T follicular helper cell (primary cell): ENCODE measurements around the gene CDH5.

Experiments
- DNase-seq: peaks from one replicate; pipeline ENCODE4 v3.0.0-alpha.2; 2020; ENCODE audit warnings: low read depth

Gene CDH5

DNA sequence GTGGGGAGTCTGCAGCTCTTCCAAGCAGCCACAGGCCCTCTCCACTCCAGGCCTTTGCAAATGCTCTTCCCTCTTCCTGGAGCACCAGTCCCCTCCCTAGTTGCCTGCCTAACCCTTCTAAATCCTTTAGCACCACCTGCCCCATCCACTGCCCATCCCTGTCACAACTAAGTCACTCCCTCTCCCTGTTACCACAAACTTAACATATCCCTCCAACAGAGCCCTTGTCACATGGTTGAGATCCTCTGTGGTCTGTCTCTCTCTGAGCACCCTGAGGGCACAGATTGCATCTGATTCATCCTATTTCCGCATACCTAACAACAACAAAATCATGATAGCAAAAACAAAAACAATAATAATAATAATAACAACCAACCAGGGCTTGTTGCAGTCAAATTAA, 49.6 kb downstream of the CDH5 start:
- no peak for DNase-seq

DNA sequence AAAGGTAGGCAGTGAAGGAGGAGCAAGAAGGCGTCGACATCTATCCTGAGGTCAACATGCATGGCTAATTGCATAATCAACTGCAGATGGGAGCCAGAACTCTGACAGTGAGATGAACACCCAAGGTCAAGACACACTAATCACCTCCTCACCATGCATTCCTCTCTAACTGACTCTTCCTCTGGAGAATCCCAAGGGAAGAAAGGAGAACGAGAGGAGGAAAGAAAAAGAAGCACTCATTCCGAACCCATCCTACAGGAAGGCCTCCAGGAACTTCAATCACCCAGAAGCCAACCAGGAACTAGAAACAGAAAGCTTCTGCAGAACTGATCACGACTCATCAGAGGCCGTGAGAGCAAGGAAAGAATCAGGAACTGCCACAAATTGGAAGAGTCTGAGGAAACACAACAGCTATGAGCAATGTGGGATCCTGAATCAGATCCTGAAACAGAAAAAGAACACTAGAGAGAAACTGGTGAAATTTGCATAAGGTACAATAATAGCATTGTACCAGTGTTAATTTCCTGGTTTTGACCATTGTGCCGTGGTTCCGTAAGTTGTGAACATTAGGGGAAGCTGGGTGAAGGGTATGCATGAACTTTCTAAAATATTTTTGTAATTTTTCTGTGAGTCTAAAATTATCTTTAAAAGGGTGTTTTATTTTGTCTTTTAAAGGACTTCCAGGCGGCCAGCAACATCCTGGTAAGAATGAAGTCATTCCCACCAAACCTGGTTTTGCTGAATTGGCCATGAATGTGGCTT, 50.6 kb downstream of the CDH5 start:
- no peak for DNase-seq

DNA sequence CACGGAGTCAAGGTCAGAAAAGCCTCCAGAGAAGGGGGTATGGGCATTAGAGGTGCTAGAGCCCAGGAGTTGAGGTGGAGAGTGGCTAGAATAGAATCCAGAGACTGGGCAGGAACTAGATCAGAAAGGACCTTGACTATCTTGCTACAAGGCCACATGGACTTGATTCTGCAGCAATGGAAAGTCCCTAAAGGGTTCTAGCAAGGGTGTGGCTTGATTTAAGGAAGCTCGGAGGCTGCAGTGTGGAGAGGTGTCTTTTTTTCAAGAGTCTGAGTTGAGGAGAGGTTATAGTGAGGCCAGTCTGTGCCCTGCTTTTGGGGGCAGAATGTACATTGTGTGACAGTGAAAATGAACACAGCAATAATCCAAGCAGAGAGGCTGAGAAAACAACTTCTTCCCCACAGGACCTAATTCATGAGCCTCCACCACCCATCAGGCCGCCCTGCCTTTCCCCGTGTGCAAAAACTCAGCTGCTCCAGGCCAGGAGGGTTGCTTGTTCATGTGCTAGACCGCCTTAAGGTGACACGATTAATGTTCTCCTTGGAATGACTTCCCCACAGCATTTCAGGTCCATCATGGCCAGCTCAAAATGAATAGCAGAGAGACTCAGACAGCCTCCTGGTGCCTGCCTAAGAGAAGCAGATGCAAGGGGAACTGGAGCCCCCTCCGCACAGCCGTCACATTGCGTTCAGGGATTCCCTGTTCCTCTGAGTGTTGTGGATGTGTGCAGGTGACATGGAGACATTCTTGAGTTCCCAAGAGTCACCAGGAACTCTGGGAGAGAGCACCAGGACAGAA, 51.9 kb downstream of the CDH5 start:
- no peak for DNase-seq

DNA sequence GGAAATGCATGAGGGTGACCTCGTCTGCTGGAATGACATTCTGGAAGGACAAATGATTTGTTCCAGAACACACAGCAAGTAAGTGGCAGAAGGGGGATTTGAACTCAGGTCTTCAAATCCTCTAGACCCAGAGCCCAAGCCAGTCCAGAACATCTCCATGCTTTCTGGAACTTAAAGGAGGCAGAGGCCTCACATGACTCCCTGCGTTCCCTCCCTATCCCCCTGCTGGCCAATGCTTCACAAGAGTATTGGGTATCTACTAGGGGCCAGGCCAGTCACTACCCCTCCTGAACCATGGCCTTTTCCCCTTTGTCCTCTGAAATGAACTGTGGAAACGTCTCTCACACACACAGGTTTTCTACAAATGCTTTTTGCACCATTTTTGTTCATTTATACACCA, 53.0 kb downstream of the CDH5 start:
- no peak for DNase-seq

DNA sequence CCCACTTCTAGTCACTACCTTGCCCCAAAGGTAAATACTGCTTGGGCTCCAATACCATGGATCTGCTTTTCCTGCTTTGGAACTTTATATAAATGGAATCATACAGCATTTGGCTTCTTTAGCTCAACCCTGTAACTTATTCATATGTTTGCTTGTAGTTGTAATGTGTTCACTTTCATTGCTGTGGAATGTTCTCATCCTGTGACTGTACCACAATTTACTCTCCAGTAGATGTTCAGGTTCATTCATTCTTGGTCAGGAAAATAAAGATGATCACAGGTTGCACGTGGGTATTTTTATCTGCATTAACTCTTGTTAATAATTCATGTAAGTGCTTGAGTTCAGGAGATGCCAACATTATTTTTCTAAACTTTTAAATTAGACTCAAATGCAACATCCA, 53.9 kb downstream of the CDH5 start:
- no peak for DNase-seq

DNA sequence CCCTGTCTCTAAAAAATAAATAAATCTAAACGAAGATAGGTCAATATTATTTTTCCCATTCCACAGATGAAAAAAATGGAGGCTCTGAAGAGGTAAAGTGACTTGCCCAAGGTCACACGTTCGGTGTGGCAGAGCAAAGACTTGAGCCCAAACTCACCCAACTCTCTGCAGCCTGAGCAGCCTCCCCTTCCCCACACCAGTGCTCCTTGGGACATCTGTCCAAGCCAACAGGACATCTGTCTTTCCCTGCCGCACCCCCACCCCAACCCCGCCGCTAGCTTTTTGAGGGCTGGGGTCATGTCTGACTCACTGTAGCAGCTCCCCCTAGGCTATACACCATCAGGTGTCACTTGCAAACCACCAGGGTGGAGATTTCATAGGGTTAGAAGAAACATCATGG, 55.4 kb downstream of the CDH5 start:
- DNase-seq = no peak

DNA sequence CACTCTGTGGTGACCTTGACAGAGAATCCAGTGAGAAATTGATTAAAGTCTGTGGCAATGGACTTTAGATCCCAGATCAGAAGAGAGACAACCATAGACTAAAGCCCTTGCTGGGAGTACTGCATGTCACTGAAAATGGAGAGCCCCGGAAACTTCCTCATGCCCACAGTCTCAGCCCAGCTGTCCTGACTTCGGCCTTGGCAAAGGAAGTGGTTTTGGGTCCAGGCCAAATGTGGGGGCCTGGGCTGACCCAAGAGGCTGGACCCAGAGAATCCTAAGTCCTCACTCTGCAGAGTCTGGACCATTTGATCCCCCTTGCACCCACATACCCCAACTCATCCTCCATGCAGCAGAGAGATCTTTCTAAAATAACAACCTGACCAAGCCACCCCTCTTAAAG, 55.9 kb downstream of the CDH5 start:
- DNase-seq = no peak

DNA sequence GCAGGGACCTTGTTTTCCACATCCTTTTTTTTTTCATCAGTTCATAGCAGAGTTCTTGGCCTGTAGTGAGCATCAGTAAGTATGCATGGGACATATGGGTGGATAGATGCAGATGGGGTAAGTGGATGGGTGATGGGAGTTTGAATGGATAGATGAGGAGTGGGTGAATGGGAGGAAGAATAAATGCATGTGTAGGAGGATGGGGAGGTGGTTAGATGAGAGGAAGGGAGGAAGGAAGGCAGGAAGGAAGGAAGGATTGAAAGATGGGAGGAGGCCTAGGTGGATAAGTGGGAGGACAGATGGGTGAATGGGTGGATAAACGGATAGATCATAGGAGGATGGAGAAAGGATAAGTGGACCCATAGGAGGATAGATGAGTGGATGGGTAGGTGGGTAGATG, 56.7 kb downstream of the CDH5 start:
- DNase-seq = no peak

DNA sequence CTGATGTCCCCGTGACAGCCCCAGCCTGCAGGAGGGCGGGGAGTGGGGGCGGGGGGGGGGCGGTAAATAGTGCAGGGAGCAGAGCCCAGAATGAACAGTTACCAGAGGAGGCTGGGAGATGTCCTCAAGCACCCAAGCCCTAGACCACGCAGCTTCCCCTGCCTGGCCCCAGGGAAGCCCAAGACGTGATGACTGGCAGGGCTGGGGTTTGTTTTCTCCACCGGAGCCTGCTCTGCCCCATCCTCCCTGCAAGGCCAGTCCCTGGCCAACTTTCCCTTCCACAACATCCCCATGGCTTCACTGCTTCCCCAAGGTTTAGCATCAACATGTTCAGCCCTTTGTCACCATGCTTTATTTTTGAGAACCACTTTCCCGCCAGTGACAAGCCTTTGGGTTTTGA, 59.2 kb downstream of the CDH5 start:
- no peak for DNase-seq

DNA sequence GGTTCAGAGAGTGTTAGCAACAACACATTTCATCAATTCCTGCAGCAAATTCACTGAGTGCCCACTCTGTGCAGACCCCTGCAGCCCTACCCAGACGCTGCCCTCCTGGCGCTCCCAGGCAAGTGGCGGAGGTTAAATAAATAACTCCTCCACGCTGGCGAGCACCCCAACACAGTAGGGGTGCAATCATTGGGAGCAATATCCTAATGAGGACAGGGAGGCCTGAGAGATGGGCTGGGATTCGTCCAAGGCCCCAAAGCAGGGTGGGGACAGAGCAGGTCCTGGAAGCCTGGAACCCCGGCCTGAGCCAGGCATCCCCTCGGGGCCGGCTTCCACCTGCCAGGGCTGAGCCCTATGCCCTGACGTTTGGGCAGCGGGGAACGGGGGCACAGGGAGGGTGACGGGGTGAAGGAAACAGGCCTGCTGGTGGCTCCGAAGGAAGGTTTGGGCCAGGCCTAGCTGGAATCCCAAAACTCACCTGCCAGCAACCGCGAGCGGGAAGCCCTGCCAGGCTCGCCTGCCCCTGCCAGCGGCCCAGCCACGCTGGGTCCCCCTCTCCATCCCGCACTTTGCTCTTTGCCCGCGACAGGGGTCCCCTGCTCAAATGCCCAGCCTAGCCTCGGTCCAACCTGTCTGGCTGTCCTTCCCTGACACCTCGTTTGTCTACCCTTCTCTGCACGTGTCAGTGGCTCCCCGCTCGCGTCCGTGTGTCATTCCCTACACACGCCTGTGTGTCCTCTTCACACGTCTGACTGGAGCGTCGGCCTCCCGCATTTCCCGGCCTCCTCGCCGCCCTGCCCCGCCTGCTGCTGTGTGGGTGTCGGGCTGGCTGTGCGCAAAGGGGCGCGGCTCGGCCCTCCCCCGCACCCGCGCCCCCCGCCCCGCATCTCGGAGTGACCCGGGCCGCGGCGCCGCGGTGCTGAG, 59.9 kb downstream of the CDH5 start:
- DNase-seq = no peak

DNA sequence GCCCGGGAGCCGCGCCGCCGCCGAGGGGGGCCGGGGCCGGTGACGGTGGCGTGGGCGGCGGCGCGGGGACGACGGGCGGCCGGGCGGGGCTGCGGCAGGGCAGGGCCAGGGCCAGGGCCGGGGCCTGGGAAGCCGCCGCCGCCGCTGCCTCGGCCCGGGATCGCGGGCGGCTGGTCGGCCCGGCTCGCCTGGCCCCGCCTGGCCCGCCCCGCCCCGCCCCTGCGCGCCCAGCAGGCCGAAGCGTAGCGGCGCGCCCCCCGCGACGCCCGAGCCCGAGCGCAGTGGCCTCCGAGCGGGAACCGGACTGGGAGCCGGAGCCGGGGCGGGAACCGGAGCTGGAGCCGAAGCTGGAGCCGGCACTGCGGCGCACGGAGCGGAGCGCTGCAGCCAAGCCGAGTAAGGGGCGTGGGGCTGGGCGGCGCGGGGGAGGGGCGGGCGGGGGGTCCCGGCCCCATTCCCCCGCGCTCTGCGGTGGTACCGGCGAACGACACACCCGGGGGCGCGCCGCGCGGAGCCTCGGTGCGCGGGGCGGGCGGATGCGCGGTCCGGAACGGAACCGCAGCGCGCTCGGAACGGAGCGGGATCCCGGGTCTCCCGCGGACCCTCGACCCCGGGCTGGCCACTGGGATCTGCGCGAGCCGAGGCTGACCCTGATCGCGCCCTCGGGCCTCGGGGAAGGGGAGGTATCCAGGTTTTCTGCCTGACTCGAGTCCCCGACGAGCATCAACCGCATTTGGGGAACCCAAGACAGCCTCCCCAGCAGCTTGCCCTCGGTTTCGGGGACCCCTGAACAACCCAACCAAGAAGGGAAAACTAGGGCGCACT, 60.8 kb downstream of the CDH5 start, which contains the start of gene BEAN1:
BEAN1 (plus strand) TSS at position 260 of the 825 bp plus-strand sequence. CDS start 10,382 bp downstream, outside the sequence.
- DNase-seq = no peak

DNA sequence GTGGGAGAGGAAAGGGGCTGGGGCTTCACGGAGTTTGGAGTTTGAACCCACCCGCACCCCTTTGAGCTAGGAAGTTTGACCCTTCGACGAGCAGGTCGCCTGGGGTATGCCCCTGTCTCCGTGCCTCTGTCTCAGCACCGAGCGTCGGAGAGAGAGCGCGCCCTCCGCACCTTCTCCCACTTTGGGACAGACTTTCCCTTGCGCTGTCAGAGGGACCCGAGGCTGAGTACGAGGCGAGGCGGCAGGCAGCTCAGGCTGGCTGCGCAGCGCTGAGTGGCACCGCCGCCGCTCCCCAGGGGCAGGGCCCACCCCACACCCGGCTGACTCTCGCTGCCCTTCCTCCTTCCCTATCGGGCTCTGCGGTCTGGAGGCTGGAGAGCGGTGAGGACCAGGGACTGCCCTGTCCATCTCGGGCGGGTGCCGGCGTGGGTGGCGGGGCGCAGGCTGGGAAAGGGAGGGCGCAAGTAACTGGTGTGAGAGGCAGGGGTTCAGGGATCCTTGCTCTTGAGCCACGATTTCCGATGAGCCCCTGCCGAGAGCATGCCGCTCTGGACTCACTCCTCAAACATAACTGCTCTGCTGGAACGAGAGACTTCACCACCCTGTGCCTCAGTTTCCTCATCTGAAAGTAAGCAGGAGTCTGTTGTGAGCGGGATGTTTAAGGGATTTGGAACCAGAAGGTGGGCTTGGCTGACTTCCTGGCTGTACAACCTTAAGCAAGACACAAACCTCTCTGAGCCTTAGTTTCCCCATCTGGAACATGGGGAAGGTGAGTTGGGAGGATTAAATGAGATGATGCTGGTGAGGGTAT, 61.6 kb downstream of the CDH5 start:
- no peak for DNase-seq

DNA sequence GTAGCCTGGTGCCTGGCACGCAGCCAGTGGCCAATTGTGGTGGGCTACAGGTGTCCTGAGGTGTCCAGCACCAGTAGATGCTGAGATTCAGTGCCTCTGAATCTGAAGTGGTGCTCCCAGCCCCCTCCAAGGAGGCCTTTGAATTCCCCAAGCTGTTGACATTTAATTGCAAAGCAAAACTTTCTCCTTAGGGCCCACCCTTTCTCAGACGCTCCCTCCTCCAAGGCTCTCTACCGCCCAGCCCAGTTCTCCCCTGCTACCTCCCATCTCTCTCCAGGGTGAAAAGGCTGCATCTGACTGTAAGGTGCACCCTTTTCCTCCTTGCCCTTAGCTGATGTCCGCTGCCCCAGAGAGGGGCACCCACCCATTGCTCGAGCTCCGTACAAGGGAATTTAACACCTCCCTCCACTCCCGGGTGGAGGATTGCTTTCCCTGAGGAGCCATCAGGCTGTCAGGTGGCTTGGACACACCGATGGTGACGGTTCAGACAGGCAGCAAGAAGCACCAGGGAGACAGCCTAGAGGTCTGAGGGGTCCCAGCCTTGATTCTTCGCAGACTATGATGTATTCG, 62.3 kb downstream of the CDH5 start:
- no peak for DNase-seq

DNA sequence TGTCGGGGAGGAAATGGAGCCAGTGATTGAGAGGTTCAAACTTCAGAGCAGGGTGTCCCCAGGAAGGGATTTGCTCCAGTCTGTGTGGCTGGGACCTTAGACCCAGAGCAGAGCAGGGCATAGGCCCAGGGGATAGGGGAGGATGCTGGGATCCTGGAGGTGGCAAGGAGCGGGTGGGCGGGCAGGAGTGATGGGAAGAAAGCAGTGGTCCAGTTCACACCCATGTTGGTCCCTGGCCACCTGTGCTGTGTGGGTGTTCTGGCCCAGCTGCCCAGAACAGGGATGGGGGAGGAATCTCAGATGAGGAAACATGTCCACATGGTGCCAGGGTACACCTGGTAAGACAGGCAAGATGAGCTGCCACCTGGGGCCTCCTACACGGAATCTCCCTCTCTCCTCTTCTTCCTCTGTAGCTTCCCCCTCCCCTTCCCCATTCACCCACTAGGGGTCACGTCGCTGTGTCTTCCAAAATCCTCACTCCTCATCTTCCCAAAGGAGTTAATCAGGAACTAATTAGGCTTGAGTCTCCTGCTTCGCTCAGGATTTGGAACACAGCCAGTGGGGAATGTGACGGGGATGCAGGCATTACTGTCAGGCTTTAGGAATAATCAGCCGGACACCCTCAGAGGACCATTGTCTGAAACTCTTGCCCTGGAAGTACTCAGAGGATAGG, 62.9 kb downstream of the CDH5 start:
- DNase-seq = no peak

DNA sequence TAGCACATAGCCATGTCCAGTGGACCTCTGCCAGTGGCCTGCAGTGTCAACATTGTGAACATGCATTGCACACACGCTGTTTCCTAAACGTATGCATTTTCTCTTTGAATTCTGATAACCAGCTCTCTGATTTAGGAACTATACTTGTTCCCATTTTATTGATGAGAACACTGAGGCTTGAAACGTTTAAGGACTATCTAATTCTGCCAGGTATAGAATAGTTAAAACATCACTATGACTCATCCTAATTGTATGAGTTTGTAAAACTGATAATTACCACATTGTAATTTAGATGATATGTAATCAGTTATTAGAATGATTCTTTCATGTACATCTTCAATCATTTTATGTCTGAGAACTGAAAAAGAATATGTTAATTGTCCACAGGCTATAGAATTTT, 63.7 kb downstream of the CDH5 start:
- no peak for DNase-seq

DNA sequence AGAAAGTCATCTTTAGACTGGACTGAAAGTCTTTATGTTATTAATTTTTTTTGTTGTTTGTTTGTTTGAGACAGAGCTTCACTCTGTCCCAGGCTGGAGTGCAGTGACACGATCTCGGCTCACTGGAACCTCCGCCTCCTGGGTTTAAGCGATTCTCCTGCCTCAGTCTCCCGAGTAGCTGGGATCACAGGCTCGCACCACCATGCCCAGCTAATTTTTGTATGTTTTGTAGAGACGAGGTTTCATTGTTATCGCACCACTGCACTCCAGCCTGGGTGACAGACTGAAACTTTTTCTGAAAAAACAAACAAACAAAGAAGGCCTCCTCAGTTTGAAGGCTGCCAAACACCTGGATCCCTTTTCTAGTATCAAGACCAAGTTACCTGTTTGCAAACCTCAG, 65.3 kb downstream of the CDH5 start:
- no peak for DNase-seq

DNA sequence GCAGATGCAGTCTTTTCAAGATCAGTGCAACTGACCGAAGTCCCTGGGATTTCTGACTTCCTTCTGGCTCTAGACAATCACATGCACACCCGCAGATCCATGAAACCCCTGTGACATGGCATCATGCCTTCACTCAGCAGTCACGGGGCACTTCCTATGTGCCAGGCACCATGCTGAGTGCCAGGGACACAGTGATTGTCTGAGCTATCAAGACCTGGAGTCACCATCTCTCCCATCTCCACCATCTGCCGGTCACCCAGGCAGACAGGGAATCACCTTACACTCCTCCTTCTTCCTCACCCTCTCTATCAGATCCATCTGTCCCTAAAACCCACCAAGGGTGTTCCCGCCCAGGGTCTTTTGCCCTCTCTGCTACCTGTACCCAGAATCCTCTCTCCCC, 65.9 kb downstream of the CDH5 start:
- DNase-seq = no peak

DNA sequence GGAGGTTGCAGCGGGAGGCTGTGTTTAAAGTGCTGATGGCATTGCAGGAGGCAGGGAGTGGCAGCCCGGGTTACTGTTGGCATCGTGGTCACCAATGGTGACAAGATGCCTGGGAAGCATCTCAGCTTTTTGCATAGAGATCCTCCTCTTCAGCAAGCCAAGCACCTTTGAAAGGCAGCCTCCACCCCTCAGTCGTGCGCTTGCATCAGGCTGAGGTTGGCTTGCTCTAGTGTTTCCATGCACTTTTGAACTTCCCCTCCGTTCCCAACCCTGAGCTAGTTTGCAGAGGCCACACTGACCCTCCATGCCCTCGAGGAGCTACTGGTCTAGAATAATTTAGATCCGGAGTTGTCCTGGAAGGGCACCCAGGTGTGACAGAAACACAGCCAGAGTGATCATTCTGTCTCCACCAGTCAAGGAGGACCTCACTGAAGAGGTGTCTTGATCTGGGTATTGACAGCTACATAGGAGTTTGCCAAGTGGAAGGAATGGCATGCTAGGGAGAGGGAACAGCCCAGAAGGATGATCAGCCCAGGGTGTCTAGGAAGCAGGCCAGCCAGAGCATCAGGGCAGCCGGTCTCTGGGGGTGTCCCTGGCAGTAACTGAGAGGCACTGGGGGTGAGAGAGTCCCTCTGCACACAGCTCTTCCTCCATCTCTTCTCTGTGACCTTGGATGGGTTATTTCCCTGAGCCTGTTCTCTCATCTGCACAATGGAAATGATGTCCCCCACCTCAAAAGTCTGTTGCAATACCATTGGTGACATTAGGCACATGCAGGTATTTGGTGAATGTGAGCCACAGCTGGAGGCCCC, 68.3 kb downstream of the CDH5 start:
- no peak for DNase-seq

DNA sequence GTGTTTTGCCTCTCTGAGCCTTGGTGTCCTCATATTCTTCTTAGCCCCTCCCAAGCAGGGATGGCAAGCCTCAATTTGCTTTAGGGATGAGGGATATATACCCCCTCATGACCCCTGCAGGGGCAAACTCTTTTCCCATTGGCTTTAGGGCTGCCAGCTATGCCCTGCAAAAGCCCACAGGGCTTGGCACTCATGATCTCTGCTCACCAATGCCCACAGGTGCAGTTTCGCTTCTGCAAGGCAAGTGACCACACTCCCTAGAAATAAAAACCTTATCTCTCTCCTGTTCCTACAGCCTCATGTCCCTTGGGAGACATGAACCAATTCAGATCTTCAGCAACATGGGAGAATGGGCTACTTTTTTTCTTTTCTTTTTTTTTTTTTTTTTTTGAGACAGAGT, 69.4 kb downstream of the CDH5 start:
- DNase-seq = no peak
